HFFc6 (cell line): ENCODE data around the gene GALNTL6. TPM values are rescaled to one million over a fixed set of nuclear protein-coding genes. Genes with fewer than 3 reads are reported as not detected.

ENCODE experiments used
- DNase-seq: peaks from one replicate; pipeline ENCODE4 v3.0.0-alpha.2; 2018
- H3K27ac Mint-ChIP-seq: 2 replicates; pipeline ENCODE4 v1.8.0; 2020; ENCODE audit warnings: mild to moderate bottlenecking, mixed read lengths
- H3K27me3 Mint-ChIP-seq: 2 replicates; pipeline ENCODE4 v1.8.0; 2021; ENCODE audit warnings: mild to moderate bottlenecking, moderate library complexity, mixed read lengths; ENCODE audit not compliant: insufficient read depth
- H3K36me3 Mint-ChIP-seq: 2 replicates; pipeline ENCODE4 v1.8.0; 2021; ENCODE audit warnings: low read depth, mixed read lengths
- H3K4me1 Mint-ChIP-seq: 2 replicates; pipeline ENCODE4 v1.8.0; 2020; ENCODE audit warnings: low read depth, mixed read lengths
- H3K4me3 Mint-ChIP-seq: 2 replicates; pipeline ENCODE4 v1.8.0; 2020; ENCODE audit warnings: mild to moderate bottlenecking, moderate library complexity, mixed read lengths
- H3K9me3 Mint-ChIP-seq: 2 replicates; pipeline ENCODE4 v1.8.0; 2020; ENCODE audit warnings: mild to moderate bottlenecking, mixed read lengths
- CTCF ChIP-seq: fragments of 200-600 bp; sonication (generic); IDR thresholded peaks from 2 replicates; pipeline ENCODE4 v1.5.0; 2021; ENCODE audit warnings: antibody characterized with exemption, mild to moderate bottlenecking
- total RNA-seq, 6 experiments: library from RNA; stranded (reverse); fragmentation: NEBNext Ultra II Directional; extraction: Animal tissue kit (Norgen Biotek cat#: 25700); gene quantifications; 2 replicates in 1 of 6; 3 replicates in 5 of 6; pipeline ENCODE4 v1.2.3, GENCODE V29; 2021

GALNTL6 gene
- total RNA-seq, 6 experiments from 2014 or later, result 0.07 TPM; not detected in 5

DNA sequence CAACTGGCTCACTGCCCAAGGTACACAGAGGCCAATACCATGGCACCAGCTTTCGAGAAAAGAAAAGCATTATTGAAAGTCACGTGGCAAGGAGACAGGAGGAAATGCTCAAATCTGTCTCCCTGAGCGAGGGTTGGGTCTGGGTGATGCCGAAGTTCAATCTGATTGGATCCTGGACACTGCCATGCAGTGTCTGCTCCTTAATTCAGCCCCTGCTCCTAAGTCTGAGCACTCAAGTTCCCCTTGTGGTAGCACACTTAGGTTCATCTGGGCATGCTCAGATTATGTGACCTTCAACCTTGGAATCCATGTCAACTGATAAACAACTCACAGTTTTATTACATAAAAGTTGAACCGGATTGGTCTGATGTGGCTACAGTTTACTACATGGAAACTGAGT lies 842.9 kb downstream of the GALNTL6 start:
- Mint-ChIP-seq H3K4me3 (no peak overlapping the region), H3K4me1 (no peaks in the 10 kb centered on the region), H3K9me3 (peaks cover 11% of the 10 kb centered on the region), H3K36me3 (peaks cover 4% of the 10 kb centered on the region), H3K27me3 (peaks cover 2% of the 10 kb centered on the region; the same call in 1 of the 2 replicates), H3K27ac (no peak overlapping the region)
- no peak for TF ChIP-seq CTCF
- no peak for DNase-seq

- H3K27ac Mint-ChIP-seq, result no peak overlapping the region
- peaks cover 4% of the 10 kb centered on the region for H3K36me3 Mint-ChIP-seq
- H3K9me3 Mint-ChIP-seq, result peaks cover 11% of the 10 kb centered on the region
- H3K27me3 Mint-ChIP-seq, result peaks cover 2% of the 10 kb centered on the region; the same call in 1 of the 2 replicates
- no peaks in the 10 kb centered on the region for H3K4me1 Mint-ChIP-seq
- no peak for TF ChIP-seq CTCF
- DNase-seq, result no peak
- H3K4me3 Mint-ChIP-seq, result no peak overlapping the region
These were observed 843.9 kb downstream of the GALNTL6 start for GRCh38 chr4:172657081-172657480.

GRCh38 chr4:172660251-172660650 lies 847.0 kb downstream of the GALNTL6 start:
- H3K4me3 Mint-ChIP-seq, result no peak overlapping the region
- no peak for DNase-seq
- H3K27me3 Mint-ChIP-seq, result peaks cover 4% of the 10 kb centered on the region
- H3K36me3 Mint-ChIP-seq, result no peaks in the 10 kb centered on the region; the same call in 1 of the 2 replicates
- TF ChIP-seq CTCF, result no peak
- H3K9me3 Mint-ChIP-seq, result peaks cover 21% of the 10 kb centered on the region
- H3K27ac Mint-ChIP-seq, result no peak overlapping the region
- no peaks in the 10 kb centered on the region for H3K4me1 Mint-ChIP-seq

- Mint-ChIP-seq H3K27me3 (peaks cover 4% of the 10 kb centered on the region), H3K27ac (no peak overlapping the region), H3K4me3 (no peak overlapping the region), H3K36me3 (no peaks in the 10 kb centered on the region; the same call in 1 of the 2 replicates), H3K4me1 (no peaks in the 10 kb centered on the region), H3K9me3 (peaks cover 19% of the 10 kb centered on the region)
- DNase-seq, result no peak
- TF ChIP-seq CTCF, result no peak
These were observed 848.9 kb downstream of the GALNTL6 start for GRCh38 chr4:172662113-172662512.

DNA sequence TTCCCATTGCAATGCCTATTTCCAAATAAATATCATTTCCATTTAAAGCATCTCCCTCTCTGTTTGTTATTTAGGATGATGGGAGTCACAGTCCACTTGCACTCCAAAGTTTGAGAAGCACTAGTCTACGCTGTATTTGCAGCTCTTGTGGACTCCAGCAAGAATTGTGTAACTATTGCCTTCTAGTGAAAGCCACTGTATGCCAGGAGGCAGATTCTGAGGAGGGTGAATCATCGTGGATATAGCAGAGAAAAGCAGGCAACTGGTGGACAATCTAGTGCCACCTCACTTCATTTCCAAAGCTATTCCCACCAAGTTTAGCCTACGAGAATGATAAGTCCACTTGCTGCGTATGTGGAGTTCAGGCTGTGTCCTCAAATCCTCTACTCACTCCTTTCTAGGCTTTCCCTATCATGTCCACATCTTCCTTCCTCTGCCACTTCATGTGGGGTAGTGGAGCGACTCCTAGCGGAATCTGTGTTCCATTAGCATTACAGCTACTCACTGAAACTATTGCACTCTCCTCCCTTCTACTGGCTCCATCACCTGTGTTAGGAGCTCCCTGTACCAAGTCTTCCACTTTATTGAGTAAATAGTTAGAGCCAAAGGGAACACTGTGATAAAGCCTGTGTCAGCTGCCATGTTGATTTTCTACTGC lies 853.6 kb downstream of the GALNTL6 start:
- Mint-ChIP-seq H3K9me3 (peaks cover 26% of the 10 kb centered on the region), H3K4me3 (no peak overlapping the region), H3K36me3 (no peaks in the 10 kb centered on the region), H3K27ac (no peak overlapping the region), H3K27me3 (peaks cover 2% of the 10 kb centered on the region; the same call in 1 of the 2 replicates), H3K4me1 (no peaks in the 10 kb centered on the region)
- no peak for DNase-seq
- TF ChIP-seq CTCF, result no peak
